ENCODE data around the gene EIF4G3. TPM values are rescaled to one million over a fixed set of nuclear protein-coding genes. Genes with fewer than 3 reads are reported as not detected.

Gene EIF4G3
- total and polyA plus RNA-seq, 9 of the 15 experiments (the other 6 are each of a cell fraction or from before 2014, with no cell fraction given), result 6.7 to 40.5 (median 32.1) TPM

- no peak for TF ChIP-seq ZBTB11 (CRISPR knock-in tag; IDR thresholded peaks at IDR 0.05)
These were observed 176.5 kb downstream of the EIF4G3 start (continued) for GRCh38 chr1:21000245-21000594.

GRCh38 chr1:20999525-21000244, 177.0 kb downstream of the EIF4G3 start:
- H3K79me2 ChIP-seq (ENCODE audit: control insufficient read depth, insufficient read depth, low read length), result peaks cover 2% of the 10 kb centered on the region; the same call in 1 of the 3 replicates
- POLR2A ChIA-PET, result interaction anchor here (0.7 to 4.2 kb wide), 4 partner anchors 10 to 779 kb away, joined by 3 to 20 read pairs (median 5); no protein-coding TSS in a partner anchor
- in situ Hi-C loops (cut with MboI), result no loop called here

More at GRCh38 chr1:20999525-21000244, 177.0 kb downstream of the EIF4G3 start:
- H3K27ac ChIP-seq (ENCODE audit: extremely low read depth, low read depth, low read length), result no peak overlapping the region
- no TSS peak for BruUV-seq (replicated peaks)
- H3K9me1 ChIP-seq (ENCODE audit: control insufficient read depth, insufficient read depth, low read length), result no peaks in the 10 kb centered on the region
- H3K4me2 ChIP-seq (ENCODE audit: insufficient read depth, low read length), result no peak overlapping the region
- H3K27me3 ChIP-seq (ENCODE audit: control insufficient read depth in 2 of 2, insufficient read depth in 2 of 2, low read length in 2 of 2), result no peaks in the 10 kb centered on the region
- intact Hi-C loops (cut with micrococcal nuclease), result no loop called here
- H3K9ac ChIP-seq (ENCODE audit: insufficient read depth in 1 of 2, low read depth in 2 of 2, low read length in 2 of 2), result no peak overlapping the region
- 63% methylated on average over 4 of the region's 4 CpGs for WGBS (ENCODE audit: insufficient coverage, low coverage, missing lambda C conversion rate)
- H2AFZ ChIP-seq (ENCODE audit: low read depth, low read length), result no peak overlapping the region
- TF ChIP-seq NFIC (IDR thresholded peaks at IDR 0.05) (no peak), ZNF740 (CRISPR knock-in tag; IDR thresholded peaks at IDR 0.05) (no peak), ZNF740 (tag; IDR thresholded peaks at IDR 0.05) (no peak), GTF2A2 (tag; IDR thresholded peaks at IDR 0.05) (no peak), NCOA1 (IDR thresholded peaks at IDR 0.05; ENCODE audit: low read depth) (no peak), SP2 (IDR thresholded peaks at IDR 0.05; ENCODE audit: extremely low read depth, low read depth, low read length, poor library complexity, severe bottlenecking) (no peak), ZNF121 (CRISPR knock-in tag; conservative IDR thresholded peaks at IDR 0.05) (no peak), KDM4B (IDR thresholded peaks at IDR 0.05; ENCODE audit: borderline replicate concordance in 2 of 2, low read depth in 1 of 2) (no peak), RBM25 (IDR thresholded peaks at IDR 0.05; ENCODE audit: low read depth, low read length, severe bottlenecking) (no peak), RFX1 (IDR thresholded peaks at IDR 0.05) (no peak)
- ATAC-seq (no peak), DNase-seq (ENCODE audit: extremely low read depth in 1 of 4, low spot score in 3 of 4) (no peak), FAIRE-seq (no peak)
- no peaks in the 10 kb centered on the region for H3K4me1 ChIP-seq (replicated peaks in 1 of 2; ENCODE audit: control insufficient read depth in 2 of 2, insufficient read depth in 2 of 2, low read length in 2 of 2)
- no peaks in the 10 kb centered on the region for H3K9me3 ChIP-seq (replicated peaks; ENCODE audit: control insufficient read depth, insufficient read depth, low read depth, low read length)
- H3K4me3 ChIP-seq, result no peak overlapping the region
- no peaks in the 10 kb centered on the region for H4K20me1 ChIP-seq (replicated peaks; ENCODE audit: control insufficient read depth, insufficient read depth, low read length)
- H3K36me3 ChIP-seq (ENCODE audit: control insufficient read depth, insufficient read depth, low read length), result no peaks in the 10 kb centered on the region
- CTCF ChIA-PET (ENCODE audit: low intra/inter-chr PET ratio), result no interaction called here

Measured in K562 (cell line).